Nephron progenitor cell (in vitro differentiated cells): ENCODE data around the gene PTDSS2.

Experiments
- DNase-seq: peaks from one replicate; pipeline ENCODE4 v3.0.0; 2021
- H3K27ac Mint-ChIP-seq: 2 replicates; pipeline ENCODE4 v1.8.0; 2021; ENCODE audit warnings: mild to moderate bottlenecking, moderate library complexity, mixed read lengths
- H3K27me3 Mint-ChIP-seq: 2 replicates; pipeline ENCODE4 v1.8.0; 2021; ENCODE audit warnings: mild to moderate bottlenecking, low read depth, mixed read lengths; ENCODE audit not compliant: poor library complexity
- H3K36me3 Mint-ChIP-seq: 2 replicates; pipeline ENCODE4 v1.8.0; 2021; ENCODE audit warnings: low read depth, mixed read lengths
- H3K4me1 Mint-ChIP-seq: 2 replicates; pipeline ENCODE4 v1.8.0; 2021; ENCODE audit warnings: mixed read lengths
- H3K4me3 Mint-ChIP-seq: 2 replicates; pipeline ENCODE4 v1.8.0; 2021; ENCODE audit warnings: mild to moderate bottlenecking, moderate library complexity, mixed read lengths
- H3K9me3 Mint-ChIP-seq: 2 replicates; pipeline ENCODE4 v1.8.0; 2021; ENCODE audit warnings: mild to moderate bottlenecking, moderate library complexity, mixed read lengths
- CTCF ChIP-seq: fragments of 200-600 bp; sonication (generic); IDR thresholded peaks from 2 replicates; pipeline ENCODE4 v1.5.0; 2021; ENCODE audit warnings: antibody characterized with exemption

Gene PTDSS2

GRCh38 chr11:473962-474785 lies 24.1 kb downstream of the PTDSS2 start:
- H3K27me3 Mint-ChIP-seq, result no peaks in the 10 kb centered on the region
- H3K36me3 Mint-ChIP-seq, result peaks cover 17% of the 10 kb centered on the region
- H3K9me3 Mint-ChIP-seq, result no peaks in the 10 kb centered on the region
- H3K4me1 Mint-ChIP-seq, result peaks cover 65% of the 10 kb centered on the region
- peak overlapping the region; percentile 32 for H3K27ac Mint-ChIP-seq
- DNase-seq, result no peak
- no peak for TF ChIP-seq CTCF
- no peak overlapping the region for H3K4me3 Mint-ChIP-seq

GRCh38 chr11:474914-475506 lies 24.9 kb downstream of the PTDSS2 start:
- Mint-ChIP-seq H3K4me1 (peaks cover 56% of the 10 kb centered on the region), H3K4me3 (no peak overlapping the region), H3K9me3 (no peaks in the 10 kb centered on the region), H3K36me3 (peaks cover 18% of the 10 kb centered on the region), H3K27me3 (no peaks in the 10 kb centered on the region), H3K27ac (no peak overlapping the region)
- no peak for TF ChIP-seq CTCF
- DNase-seq, result no peak

GRCh38 chr11:475941-476340 lies 25.9 kb downstream of the PTDSS2 start:
- no peak for DNase-seq
- Mint-ChIP-seq H3K27me3 (no peaks in the 10 kb centered on the region), H3K27ac (peak overlapping the region; percentile 51), H3K4me1 (peaks cover 47% of the 10 kb centered on the region), H3K9me3 (peaks cover under 1% of the 10 kb centered on the region), H3K4me3 (no peak overlapping the region), H3K36me3 (peaks cover 20% of the 10 kb centered on the region)
- no peak for TF ChIP-seq CTCF

- Mint-ChIP-seq H3K4me1 (peaks cover 47% of the 10 kb centered on the region), H3K27me3 (no peaks in the 10 kb centered on the region), H3K4me3 (peak overlapping the region; percentile 44), H3K27ac (peak overlapping the region; percentile 97), H3K9me3 (peaks cover 5% of the 10 kb centered on the region), H3K36me3 (peaks cover 25% of the 10 kb centered on the region)
- no peak for TF ChIP-seq CTCF
- DNase-seq, result no peak
These were observed 26.3 kb downstream of the PTDSS2 start for GRCh38 chr11:476416-476815.

- peaks cover 44% of the 10 kb centered on the region for H3K4me1 Mint-ChIP-seq
- no peaks in the 10 kb centered on the region for H3K27me3 Mint-ChIP-seq
- H3K4me3 Mint-ChIP-seq, result peak overlapping the region; percentile 51
- TF ChIP-seq CTCF, result no peak
- DNase-seq, result peak; percentile 49
- peak overlapping the region; percentile 97 for H3K27ac Mint-ChIP-seq
- H3K9me3 Mint-ChIP-seq, result peaks cover 12% of the 10 kb centered on the region
- peaks cover 33% of the 10 kb centered on the region for H3K36me3 Mint-ChIP-seq
These were observed 27.1 kb downstream of the PTDSS2 start for GRCh38 chr11:477052-477715.
